22Rv1 (cell line): Measurements from ENCODE around the gene TMCO4.

Source experiments
- ZFX ChIP-seq: fragments of 450-650 bp; IDR thresholded peaks from 2 replicates; pipeline ENCODE4 v1.6.1; 2017; ENCODE audit warnings: antibody characterized with exemption, borderline replicate concordance
- TF ChIP-seq, protein P1 (sequence below): fragments of 450-650 bp; IDR thresholded peaks from 2 replicates; pipeline ENCODE4 v1.5.1; 2017; ENCODE audit warnings: mild to moderate bottlenecking

GRCh38 chr1:19813643-19813960 is 13.9 kb upstream of the TMCO4 start:
- TF ChIP-seq, protein P1, sequence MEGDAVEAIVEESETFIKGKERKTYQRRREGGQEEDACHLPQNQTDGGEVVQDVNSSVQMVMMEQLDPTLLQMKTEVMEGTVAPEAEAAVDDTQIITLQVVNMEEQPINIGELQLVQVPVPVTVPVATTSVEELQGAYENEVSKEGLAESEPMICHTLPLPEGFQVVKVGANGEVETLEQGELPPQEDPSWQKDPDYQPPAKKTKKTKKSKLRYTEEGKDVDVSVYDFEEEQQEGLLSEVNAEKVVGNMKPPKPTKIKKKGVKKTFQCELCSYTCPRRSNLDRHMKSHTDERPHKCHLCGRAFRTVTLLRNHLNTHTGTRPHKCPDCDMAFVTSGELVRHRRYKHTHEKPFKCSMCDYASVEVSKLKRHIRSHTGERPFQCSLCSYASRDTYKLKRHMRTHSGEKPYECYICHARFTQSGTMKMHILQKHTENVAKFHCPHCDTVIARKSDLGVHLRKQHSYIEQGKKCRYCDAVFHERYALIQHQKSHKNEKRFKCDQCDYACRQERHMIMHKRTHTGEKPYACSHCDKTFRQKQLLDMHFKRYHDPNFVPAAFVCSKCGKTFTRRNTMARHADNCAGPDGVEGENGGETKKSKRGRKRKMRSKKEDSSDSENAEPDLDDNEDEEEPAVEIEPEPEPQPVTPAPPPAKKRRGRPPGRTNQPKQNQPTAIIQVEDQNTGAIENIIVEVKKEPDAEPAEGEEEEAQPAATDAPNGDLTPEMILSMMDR, result no peak
- no peak for TF ChIP-seq ZFX
